NCI-H1105 treated with DMSO at 0.1 percent for 48 hours (cell line): Measurements from ENCODE around the gene TMEM245.

Experiments used
- DNase-seq: peaks from one replicate; lab custom pipeline; 2025; lab: John Stamatoyannopoulos, UW

TMEM245 gene

GRCh38 chr9:109119439-109120203, at the start of gene TMEM245:
TSS of gene TMEM245 (minus strand) at chr9:109119947. CDS start at chr9:109119913, 34 bp downstream.
- peak; percentile 98 for DNase-seq

GRCh38 chr9:109168170-109168569, 48.4 kb upstream of the TMEM245 start:
- no peak for DNase-seq

GRCh38 chr9:109167716-109168115, 48.0 kb upstream of the TMEM245 start:
- DNase-seq = no peak

GRCh38 chr9:109166771-109167601, 47.2 kb upstream of the TMEM245 start, which contains the start of gene FRRS1L:
TSS of gene FRRS1L (minus strand) at chr9:109167249. CDS start at chr9:109167138, 111 bp downstream.
- DNase-seq = no peak

GRCh38 chr9:109166171-109166770, 46.5 kb upstream of the TMEM245 start:
- DNase-seq = no peak

- DNase-seq = no peak
Observed at GRCh38 chr9:109164042-109164441, 44.3 kb upstream of the TMEM245 start.

GRCh38 chr9:109163194-109163593, 43.4 kb upstream of the TMEM245 start:
- no peak for DNase-seq

GRCh38 chr9:109162677-109163076, 42.9 kb upstream of the TMEM245 start:
- no peak for DNase-seq

GRCh38 chr9:109161471-109161870, 41.7 kb upstream of the TMEM245 start:
- DNase-seq = peak; percentile 26

- DNase-seq = no peak
Observed at GRCh38 chr9:109159583-109159982, 39.8 kb upstream of the TMEM245 start.

- no peak for DNase-seq
Observed at GRCh38 chr9:109158651-109159050, 38.9 kb upstream of the TMEM245 start.

GRCh38 chr9:109156708-109157107, 37.0 kb upstream of the TMEM245 start:
- DNase-seq = no peak

GRCh38 chr9:109150925-109151545, 31.3 kb upstream of the TMEM245 start:
- no peak for DNase-seq

- DNase-seq = no peak
Observed at GRCh38 chr9:109149722-109150121, 30.0 kb upstream of the TMEM245 start.

GRCh38 chr9:109149089-109149488, 29.3 kb upstream of the TMEM245 start:
- no peak for DNase-seq

- DNase-seq = no peak
Observed at GRCh38 chr9:109145051-109145450, 25.3 kb upstream of the TMEM245 start.

- DNase-seq = no peak
Observed at GRCh38 chr9:109143881-109144562, 24.3 kb upstream of the TMEM245 start.

GRCh38 chr9:109141375-109141774, 21.6 kb upstream of the TMEM245 start:
- DNase-seq = no peak

- DNase-seq = no peak
Observed at GRCh38 chr9:109139851-109140250, 20.1 kb upstream of the TMEM245 start.

GRCh38 chr9:109138421-109138820, 18.7 kb upstream of the TMEM245 start:
- DNase-seq = no peak

- no peak for DNase-seq
Observed at GRCh38 chr9:109134167-109134578, 14.4 kb upstream of the TMEM245 start.

- DNase-seq = no peak
Observed at GRCh38 chr9:109133533-109133932, 13.8 kb upstream of the TMEM245 start.
